Common myeloid progenitor, CD34-positive (primary cell): ENCODE measurements around the gene GATAD2A.

Experiments used
- CTCF ChIA-PET: fragments of 350-600 bp; sonication (Branson Sonifier 250); formaldehyde crosslinking; loops from one replicate; lab custom pipeline; 2021; ENCODE audit warnings: antibody characterized with exemption; lab: Charles Lee
- POLR2A ChIA-PET: fragments of 350-600 bp; sonication (Branson Sonifier 250); formaldehyde crosslinking; loops from one replicate; lab custom pipeline; 2021; ENCODE audit warnings: antibody characterized with exemption; lab: Charles Lee
- DNase-seq, 3 donors: peaks; one replicate each; pipeline versions ENCODE4 v3.0.0 to v3.0.0-alpha.2; 2013
- H3K27ac ChIP-seq, 2 experiments: 1 replicate in 1 of 2; 2 replicates in 1 of 2; pipeline ENCODE4 v1.7.0; 2013; ENCODE audit warnings: inconsistent platforms in 2 of 2, low read length in 2 of 2, mild to moderate bottlenecking in 2 of 2, low read depth in 1 of 2, moderate library complexity in 1 of 2; ENCODE audit not compliant: severe bottlenecking in 2 of 2, insufficient read depth in 1 of 2, poor library complexity in 1 of 2
- H3K27me3 ChIP-seq, 5 experiments: replicated peaks in 2 of 5; 1 replicate in 3 of 5; 2 replicates in 2 of 5; pipeline versions ENCODE4 v1.6.1 to v1.7.0; 2013; ENCODE audit warnings: low read length in 4 of 5, mild to moderate bottlenecking in 2 of 5, moderate library complexity in 2 of 5, inconsistent platforms in 1 of 5; ENCODE audit not compliant: insufficient read depth in 5 of 5, control insufficient read depth in 4 of 5
- H3K36me3 ChIP-seq, 4 experiments: 1 replicate in 2 of 4; 2 replicates in 2 of 4; pipeline versions ENCODE4 v1.6.1 to v1.7.0; 2013; ENCODE audit warnings: low read length in 3 of 4, control low read depth in 1 of 4, mild to moderate bottlenecking in 1 of 4; ENCODE audit not compliant: control insufficient read depth in 4 of 4, insufficient read depth in 4 of 4
- H3K4me1 ChIP-seq, 4 experiments: 1 replicate in 3 of 4; 2 replicates in 1 of 4; pipeline versions ENCODE4 v1.6.1 to v1.7.1; 2013; ENCODE audit warnings: low read length in 3 of 4, mild to moderate bottlenecking in 3 of 4, control low read depth in 1 of 4, inconsistent platforms in 1 of 4, moderate library complexity in 1 of 4; ENCODE audit not compliant: control insufficient read depth in 4 of 4, insufficient read depth in 4 of 4; ENCODE audit errors: control extremely low read depth in 1 of 4
- H3K4me3 ChIP-seq, 7 experiments: 1 replicate in 4 of 7; 2 replicates in 3 of 7; pipeline versions ENCODE4 v1.5.1 to v1.7.0; 2013; ENCODE audit warnings: mild to moderate bottlenecking in 7 of 7, low read length in 6 of 7, moderate library complexity in 6 of 7, inconsistent platforms in 2 of 7, low read depth in 2 of 7, control low read depth in 1 of 7; ENCODE audit not compliant: insufficient read depth in 4 of 7, control insufficient read depth in 1 of 7; ENCODE audit errors: extremely low read depth in 1 of 7
- H3K9me3 ChIP-seq, 5 experiments: 1 replicate in 4 of 5; 2 replicates in 1 of 5; pipeline versions ENCODE4 v1.6.1 to v1.7.1; 2013; ENCODE audit warnings: low read length in 4 of 5, mild to moderate bottlenecking in 2 of 5, inconsistent platforms in 1 of 5, low read depth in 1 of 5, moderate library complexity in 1 of 5; ENCODE audit not compliant: control insufficient read depth in 4 of 5, insufficient read depth in 2 of 5; ENCODE audit errors: control extremely low read depth in 1 of 5
- WGBS: methylation state at CpG from one replicate; pipeline ENCODE4 v1.1.5; 2013; ENCODE audit not compliant: insufficient coverage; 5-methylcytosine and 5-hydroxymethylcytosine counted together

The GATAD2A gene

GRCh38 chr19:19507354-19507753 is 101.9 kb downstream of the GATAD2A start:
- ChIA-PET POLR2A (interaction anchor here (0.7 kb wide), 1 partner anchor 14 kb away, joined by 3 read pairs; no protein-coding TSS in a partner anchor), CTCF (interaction anchor here (1.0 kb wide), 1 partner anchor 47 kb away, joined by 4 read pairs; no protein-coding TSS in a partner anchor)
- H3K36me3 ChIP-seq, result peaks cover 0 to 59% (median 42%) of the 10 kb centered on the region in 4 experiments

GRCh38 chr19:19508217-19508616 is 102.7 kb downstream of the GATAD2A start:
- no peak for DNase-seq
- Histone ChIP-seq H3K27me3 (no peaks in the 10 kb centered on the region), H3K4me1 (no peaks in the 10 kb centered on the region), H3K4me3 (no peak overlapping the region), H3K36me3 (peaks cover 0 to 50% (median 36%) of the 10 kb centered on the region in 4 experiments), H3K9me3 (no peaks in the 10 kb centered on the region), H3K27ac (no peak overlapping the region)
- ChIA-PET CTCF (interaction anchor here (0.6 to 1.0 kb wide), 2 partner anchors 46 to 157 kb away, joined by 3 to 4 read pairs; no protein-coding TSS in a partner anchor), POLR2A (no interaction called here)
- WGBS, result 97% methylated on average over 10 of the region's 11 CpGs

More at GRCh38 chr19:19507354-19507753, 101.9 kb downstream of the GATAD2A start:
- WGBS, result 95% methylated on average over 5 of the region's 8 CpGs
- no peak overlapping the region for H3K4me3 ChIP-seq
- H3K9me3 ChIP-seq, result no peaks in the 10 kb centered on the region
- no peak overlapping the region for H3K27ac ChIP-seq
- H3K4me1 ChIP-seq, result no peaks in the 10 kb centered on the region
- H3K27me3 ChIP-seq, result no peaks in the 10 kb centered on the region
- DNase-seq, result no peak

- no peak overlapping the region for H3K4me3 ChIP-seq
- no peaks in the 10 kb centered on the region for H3K27me3 ChIP-seq
- ChIA-PET CTCF (no interaction called here), POLR2A (no interaction called here)
- H3K27ac ChIP-seq, result no peak overlapping the region
- H3K36me3 ChIP-seq, result peaks cover 0 to 32% (median 19%) of the 10 kb centered on the region in 4 experiments
- no peak for DNase-seq
- H3K4me1 ChIP-seq, result peaks cover 0 to 15% (median 3%) of the 10 kb centered on the region in 4 experiments
- H3K9me3 ChIP-seq, result peaks cover 0 to 3% (median 0%) of the 10 kb centered on the region in 5 experiments
- WGBS, result 80% methylated on average over 6 of the region's 6 CpGs
Observed at GRCh38 chr19:19510432-19510831, 105.0 kb downstream of the GATAD2A start.

GRCh38 chr19:19513682-19514081 is 108.2 kb downstream of the GATAD2A start:
- Histone ChIP-seq H3K9me3 (peaks cover 0 to 3% (median 0%) of the 10 kb centered on the region in 5 experiments), H3K27me3 (no peaks in the 10 kb centered on the region), H3K4me1 (peaks cover 0 to 25% (median 18%) of the 10 kb centered on the region in 4 experiments), H3K36me3 (peaks cover 0 to 3% (median 0%) of the 10 kb centered on the region in 4 experiments), H3K4me3 (peak overlapping the region in 1 of 7 experiments; percentile 46), H3K27ac (no peak overlapping the region)
- WGBS, result 91% methylated on average over 17 of the region's 17 CpGs
- ChIA-PET CTCF (no interaction called here), POLR2A (no interaction called here)
- no peak for DNase-seq

GRCh38 chr19:19514215-19514657 is 108.8 kb downstream of the GATAD2A start:
- no peak overlapping the region for H3K27ac ChIP-seq
- H3K36me3 ChIP-seq, result peaks cover 0 to 5% (median 3%) of the 10 kb centered on the region in 4 experiments
- H3K4me1 ChIP-seq, result peaks cover 0 to 25% (median 18%) of the 10 kb centered on the region in 4 experiments
- H3K9me3 ChIP-seq, result peaks cover 0 to 3% (median 0%) of the 10 kb centered on the region in 5 experiments
- peak overlapping the region in 1 of 7 experiments; percentile 46 for H3K4me3 ChIP-seq
- POLR2A ChIA-PET, result no interaction called here
- WGBS, result 42% methylated on average over 36 of the region's 46 CpGs
- H3K27me3 ChIP-seq, result no peaks in the 10 kb centered on the region
- DNase-seq, result peak in 1 of 3 donors; percentile 14
- CTCF ChIA-PET, result interaction anchor here (0.7 to 1.4 kb wide), 3 partner anchors 9 to 147 kb away, joined by 3 read pairs; no protein-coding TSS in a partner anchor

- H3K4me3 ChIP-seq, result peak within 1 kb of the TSS; percentile 66 to 96 (median 93)
- POLR2A ChIA-PET, result no interaction called here
- DNase-seq, result no peak
- no peaks in the 10 kb centered on the region for H3K27me3 ChIP-seq
- 91% methylated on average over 69 of the region's 74 CpGs for WGBS
- CTCF ChIA-PET, result interaction anchor here (0.7 to 2.1 kb wide), 5 partner anchors 10 to 148 kb away, joined by 3 to 5 read pairs (median 3); partner anchors contain the start of gene GMIP
- peak within 1 kb of the TSS; percentile 64 to 85 for H3K27ac ChIP-seq
- H3K4me1 ChIP-seq, result peaks cover 0 to 25% (median 18%) of the 10 kb centered on the region in 4 experiments
- H3K9me3 ChIP-seq, result peaks cover 0 to 3% (median 0%) of the 10 kb centered on the region in 5 experiments
- H3K36me3 ChIP-seq, result peaks cover 0 to 13% (median 9%) of the 10 kb centered on the region in 4 experiments
Observed at GRCh38 chr19:19514881-19515641, 109.6 kb downstream of the GATAD2A start, which contains the start of gene TSSK6. Gene TSSK6, minus strand, starts transcription at chr19:19515548. Its CDS starts 121 bp downstream, at chr19:19515427.
